DMS153 treated with DMSO at 0.1 percent for 48 hours (cell line): ENCODE data around the gene CLIP2.
"Not testable (repeated sequence)": the region's sequence is repeated elsewhere in the genome, so short reads cannot be mapped to it uniquely, and the experiment has no call there.

ENCODE experiments used
- DNase-seq: peaks from one replicate; lab custom pipeline; 2025; ENCODE audit not compliant: unreplicated experiment; lab: John Stamatoyannopoulos, UW

CLIP2 gene

DNA sequence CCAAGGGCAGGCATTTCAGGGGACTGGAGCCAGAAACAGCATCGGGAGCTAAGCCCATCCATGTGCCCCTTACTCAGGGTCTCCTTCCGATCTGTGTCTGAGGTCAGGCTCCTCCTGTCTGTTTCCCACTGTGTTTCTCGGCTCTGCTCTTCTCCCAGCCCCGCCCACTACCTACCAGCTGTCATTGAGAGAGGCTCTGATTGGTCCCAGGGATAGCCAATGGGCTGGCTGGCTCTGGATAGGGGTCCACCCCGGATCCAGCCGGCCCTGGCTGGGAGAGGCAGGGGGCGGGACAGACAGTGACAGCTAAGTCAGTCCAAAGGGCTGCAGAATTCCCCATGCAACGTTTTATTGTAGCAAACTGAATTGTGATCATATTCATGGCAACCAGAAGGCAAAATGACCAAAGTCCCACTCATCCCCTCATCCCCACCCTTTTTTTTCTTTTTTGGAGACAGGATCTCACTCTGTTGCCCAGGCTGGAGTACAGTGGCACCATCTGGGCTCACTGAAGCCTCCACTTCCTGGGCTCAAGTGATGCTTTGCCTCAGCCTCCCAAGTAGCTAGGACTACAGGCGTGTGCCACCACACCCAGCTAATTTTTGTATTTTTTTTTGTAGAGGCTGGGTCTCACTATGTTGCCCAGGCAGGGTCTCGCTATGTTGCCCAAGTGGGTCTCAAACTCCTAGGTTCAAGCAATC is 76.3 kb downstream of the CLIP2 start:
- no peak for DNase-seq

DNA sequence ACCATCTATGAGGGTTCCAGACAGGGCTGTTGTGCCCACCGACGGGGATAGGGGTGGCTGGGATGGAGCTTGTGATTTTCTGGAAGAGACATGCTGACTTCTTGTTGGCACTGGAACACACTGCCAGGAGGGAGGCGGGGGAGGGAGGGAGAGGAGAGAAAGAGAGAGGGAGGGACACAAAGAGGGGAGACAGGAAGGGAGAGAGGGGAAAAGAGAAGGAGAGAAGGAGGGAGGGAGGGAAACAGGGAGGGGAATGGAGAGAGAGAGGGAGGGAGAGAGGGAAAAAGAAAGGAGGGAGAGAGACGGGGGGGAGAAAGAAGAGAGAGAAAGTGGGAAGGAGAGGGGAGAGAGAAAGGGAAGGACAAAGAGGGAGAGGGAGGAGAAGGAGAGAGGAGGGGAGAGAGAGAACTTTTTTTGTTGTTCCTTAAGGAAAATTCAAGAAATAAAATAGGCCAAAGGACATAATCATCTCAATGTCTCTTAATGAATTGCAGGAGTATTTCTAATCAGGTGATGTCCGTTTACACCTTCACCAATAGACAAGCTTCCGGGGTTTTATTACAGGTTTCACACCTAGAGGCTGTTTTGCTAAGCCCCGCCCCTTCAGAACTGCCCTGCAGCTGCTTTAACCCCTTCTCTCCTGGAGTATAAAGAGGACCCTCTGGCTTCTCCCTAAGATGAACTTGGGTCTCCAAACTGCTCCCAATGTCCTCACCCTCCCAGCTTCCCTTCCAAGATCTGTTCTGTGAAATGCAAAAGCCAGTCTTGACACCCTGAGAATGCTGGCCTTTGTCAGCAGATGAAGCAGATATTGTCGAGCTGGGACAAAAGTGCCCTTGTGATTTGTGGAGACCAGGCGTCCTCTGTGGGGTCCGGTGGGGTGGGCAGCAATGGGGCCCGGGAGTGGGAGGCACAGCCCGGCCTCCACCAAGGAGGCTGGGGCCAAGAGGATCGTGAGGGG is 82.5 kb downstream of the CLIP2 start:
- peak; percentile 22 for DNase-seq

DNA sequence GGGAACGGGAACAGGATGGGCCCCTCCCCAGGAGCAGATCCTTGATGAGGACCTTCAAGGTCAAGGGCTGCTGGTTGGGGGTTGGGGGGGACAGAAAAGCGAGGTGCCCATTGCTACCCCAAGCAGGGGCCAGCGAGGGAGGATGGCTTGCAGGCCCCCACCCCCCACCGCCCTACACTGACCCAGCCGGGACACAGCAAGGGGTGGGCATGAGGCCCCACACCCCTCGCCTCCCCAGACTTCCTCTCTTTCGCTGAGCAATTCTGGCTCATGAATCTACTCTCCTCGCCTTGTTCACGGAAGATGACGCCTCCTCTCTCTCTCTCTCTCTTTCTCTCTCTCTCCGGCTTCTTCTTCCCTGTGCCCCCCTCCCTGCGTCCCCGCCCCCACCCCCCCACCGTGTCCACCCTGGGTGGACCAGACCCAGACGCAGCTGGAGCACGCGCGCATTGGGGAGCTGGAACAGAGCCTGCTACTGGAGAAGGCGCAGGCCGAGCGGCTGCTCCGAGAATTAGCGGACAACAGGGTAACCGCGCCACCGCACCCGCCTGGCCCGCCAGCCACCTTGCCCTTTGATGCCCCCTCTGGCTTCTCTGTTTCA is 83.4 kb downstream of the CLIP2 start:
- no peak for DNase-seq

DNA sequence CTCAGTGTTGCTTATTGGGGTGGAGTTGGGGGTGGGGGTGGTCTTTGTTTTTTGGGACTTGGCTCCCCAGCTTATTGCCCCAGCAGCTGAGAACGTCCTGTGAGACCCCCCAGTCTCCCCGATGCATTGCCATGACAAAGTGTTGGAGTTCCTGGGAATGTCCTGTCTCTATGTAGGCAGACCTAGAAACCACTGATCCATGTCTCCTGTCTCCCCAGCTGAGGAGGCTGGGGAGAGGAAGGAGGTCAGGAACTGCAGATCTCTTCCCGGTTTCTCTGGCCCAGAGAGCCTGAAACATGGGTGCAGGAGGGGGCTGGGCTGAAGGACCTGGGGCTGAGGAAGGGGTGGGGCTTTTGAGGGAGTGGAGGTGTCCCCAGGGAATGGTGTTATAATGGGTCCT is 84.3 kb downstream of the CLIP2 start:
- no peak for DNase-seq

DNA sequence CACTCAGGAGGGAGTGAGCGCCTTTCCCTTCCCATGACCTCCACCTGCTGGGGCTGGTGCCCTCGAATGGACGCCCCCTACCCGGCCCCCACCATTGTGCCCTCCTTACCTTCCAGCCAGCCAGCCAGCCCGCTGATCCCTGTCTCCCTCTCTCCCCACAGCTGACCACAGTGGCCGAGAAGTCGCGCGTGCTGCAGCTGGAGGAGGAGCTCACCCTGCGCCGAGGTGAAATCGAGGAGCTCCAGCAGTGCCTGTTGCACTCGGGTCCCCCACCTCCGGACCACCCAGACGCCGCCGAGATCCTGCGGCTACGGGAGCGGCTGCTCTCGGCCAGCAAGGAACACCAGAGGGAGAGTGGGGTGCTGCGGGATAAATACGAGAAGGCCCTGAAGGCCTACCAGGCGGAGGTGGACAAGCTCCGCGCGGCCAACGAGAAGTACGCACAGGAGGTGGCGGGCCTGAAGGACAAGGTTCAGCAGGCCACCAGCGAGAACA is 86.6 kb downstream of the CLIP2 start:
- DNase-seq = no peak

DNA sequence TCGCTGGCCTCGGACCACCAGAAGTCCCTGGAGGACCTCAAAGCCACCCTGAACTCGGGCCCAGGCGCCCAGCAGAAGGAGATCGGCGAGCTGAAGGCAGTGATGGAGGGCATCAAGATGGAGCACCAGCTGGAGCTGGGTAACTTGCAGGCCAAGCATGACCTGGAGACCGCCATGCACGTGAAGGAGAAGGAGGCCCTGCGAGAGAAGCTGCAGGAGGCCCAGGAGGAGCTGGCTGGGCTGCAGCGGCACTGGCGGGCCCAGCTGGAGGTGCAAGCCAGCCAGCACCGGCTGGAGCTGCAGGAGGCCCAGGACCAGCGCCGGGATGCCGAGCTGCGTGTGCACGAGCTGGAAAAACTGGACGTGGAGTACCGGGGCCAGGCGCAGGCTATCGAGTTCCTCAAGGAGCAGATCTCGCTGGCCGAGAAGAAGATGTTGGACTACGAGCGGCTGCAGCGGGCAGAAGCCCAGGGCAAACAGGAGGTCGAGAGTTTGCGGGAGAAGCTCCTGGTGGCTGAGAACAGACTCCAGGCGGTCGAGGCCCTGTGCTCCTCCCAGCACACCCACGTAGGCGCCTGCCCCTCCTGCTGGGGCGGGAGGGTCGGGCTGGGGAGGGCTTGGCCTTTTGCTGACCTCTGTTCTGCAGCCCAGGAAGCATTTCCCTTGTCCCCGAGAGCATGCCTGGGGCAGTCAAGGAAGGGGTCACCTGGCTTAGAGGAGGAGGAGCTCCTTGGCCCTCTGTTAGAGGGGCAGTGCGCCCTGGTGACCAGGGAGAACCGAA is 87.2 kb downstream of the CLIP2 start:
- no peak for DNase-seq

DNA sequence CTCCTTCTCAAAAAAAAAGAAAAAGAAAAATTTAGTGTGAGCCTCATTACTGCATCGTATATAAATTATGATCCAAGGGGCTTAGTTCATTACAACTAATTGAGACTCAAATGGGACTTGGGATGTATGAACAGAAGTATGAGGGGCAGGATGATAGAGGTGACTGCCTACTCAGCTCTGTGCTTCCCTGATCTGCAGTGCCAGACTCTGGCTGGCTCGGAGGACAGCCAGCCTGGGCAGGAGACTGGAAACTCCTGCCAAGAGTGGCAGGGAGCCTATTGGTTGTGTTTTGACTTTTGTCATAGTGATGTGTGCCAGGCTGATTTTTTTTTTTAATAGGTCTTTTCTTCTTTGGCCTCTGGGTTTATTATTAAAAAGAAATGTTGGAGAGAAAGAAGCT is 90.7 kb downstream of the CLIP2 start:
- DNase-seq = no peak

DNA sequence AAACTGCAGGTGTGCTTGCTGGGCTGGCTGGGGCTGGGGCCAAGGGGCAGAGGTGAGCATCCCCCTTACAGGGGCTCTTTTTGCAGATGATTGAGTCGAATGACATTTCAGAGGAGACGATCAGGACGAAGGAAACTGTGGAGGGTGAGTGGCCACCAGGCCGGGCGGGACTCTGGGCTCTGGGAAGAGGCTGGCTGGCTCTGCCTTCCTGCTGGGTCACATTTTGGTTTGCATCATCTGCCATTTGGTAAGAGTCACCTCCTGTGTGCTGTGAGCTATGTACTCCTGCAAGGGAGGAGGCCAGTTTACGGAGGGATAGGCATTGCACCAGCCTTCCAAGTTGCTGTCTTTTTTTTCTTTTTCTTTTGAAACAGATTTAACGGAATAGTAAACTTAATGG is 91.5 kb downstream of the CLIP2 start:
- no peak for DNase-seq

DNA sequence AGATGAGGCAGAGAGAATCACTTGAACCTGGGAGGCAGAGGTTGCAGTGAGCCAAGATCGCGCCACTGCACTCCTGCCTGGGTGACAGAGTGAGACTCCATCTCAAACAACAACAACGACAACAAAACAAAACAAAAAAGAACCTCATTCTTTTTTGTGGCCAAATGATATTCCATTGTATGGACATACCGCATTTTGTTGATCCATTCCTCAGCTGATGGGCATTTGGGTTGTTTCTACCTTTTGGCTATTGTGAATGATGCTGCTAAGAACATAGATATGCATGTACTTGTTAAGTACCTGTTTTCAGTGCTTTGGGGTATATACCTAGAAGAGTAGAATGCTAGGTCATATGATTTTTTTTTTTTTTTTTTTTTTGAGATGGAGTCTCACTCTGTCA is 94.9 kb downstream of the CLIP2 start:
- DNase-seq = not testable (repeated sequence)

DNA sequence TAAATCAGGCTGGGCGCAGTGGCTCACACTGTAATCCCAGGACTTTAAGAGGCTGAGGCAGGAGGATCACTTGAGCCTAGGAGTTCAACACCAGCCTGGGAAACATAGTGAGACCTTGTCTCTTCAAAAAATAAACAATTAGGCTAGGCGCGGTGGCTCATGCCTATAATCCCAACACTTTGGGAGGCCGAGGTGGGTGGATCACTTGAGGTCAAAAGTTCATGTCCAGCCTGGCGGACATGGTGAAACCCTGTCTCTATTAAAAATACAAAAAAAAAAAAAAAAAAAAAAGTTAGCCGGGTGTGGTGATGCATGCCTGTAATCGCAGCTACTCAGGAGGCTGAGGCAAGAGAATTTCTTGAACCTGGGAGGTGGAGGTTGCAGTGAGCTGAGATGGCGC is 95.6 kb downstream of the CLIP2 start:
- DNase-seq = not testable (repeated sequence)

DNA sequence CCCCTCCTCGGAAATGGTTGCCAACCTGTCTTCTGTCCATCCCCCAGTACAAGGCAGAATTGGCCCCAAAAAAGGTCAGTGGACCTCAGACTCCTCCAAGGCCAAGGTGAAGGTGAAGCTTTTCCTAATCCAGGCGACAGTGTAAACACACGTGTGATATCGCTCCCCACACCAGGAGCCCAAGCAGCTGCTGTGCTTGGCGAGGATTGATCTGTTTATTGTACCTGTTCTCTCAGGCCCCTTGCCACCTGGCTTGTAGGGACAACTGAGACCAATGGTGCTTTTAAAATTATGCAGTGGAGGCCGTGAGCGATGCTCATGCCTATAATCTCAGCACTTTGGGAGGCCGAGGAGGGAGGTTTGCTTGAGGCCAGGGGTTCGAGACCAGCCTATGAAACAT is 98.4 kb downstream of the CLIP2 start:
- DNase-seq = no peak

DNA sequence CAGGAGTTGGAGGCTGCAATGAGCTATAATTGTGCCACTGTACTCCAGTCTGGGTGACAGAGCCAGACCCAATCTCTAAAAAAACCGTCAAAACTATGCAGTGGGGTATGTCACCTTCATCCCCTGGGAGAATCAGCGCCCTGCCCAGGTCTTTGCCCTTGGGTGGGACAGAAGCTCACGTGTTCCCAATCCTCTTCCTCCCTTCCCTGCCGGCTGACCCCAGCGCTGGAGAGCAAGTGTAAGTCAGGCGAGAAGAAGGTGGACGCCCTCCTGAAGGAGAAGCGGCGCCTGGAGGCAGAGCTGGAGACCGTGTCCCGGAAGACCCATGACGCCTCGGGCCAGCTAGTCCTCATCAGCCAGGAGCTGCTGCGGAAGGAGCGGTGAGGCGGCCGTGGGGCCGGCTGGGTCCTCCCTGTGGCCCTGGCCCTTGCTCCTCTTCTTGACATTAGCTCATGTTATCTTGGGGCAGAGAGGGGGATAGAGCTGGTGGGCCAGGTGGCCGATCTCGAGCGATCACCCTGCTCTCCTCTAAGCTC is 99.7 kb downstream of the CLIP2 start:
- no peak for DNase-seq

DNA sequence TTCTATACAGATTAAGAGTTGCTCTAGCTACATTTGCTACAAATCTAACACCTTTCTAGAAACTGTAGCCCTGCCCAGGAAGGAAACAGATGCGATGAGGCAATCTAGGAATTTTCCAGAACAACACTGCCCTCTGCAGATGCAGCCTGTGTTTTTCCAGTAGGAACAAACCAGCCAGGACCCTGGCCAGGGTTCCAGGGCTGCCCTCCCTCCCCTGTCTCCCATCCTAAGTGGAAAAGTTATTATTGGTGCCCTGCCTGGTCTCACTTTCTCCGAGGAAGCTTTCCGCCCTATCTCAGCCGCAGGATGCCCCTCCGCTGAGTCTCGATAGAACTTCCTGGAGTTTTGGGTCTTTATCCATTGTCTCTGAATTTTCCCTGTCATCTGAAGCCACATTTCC is 104.5 kb downstream of the CLIP2 start:
- not testable (repeated sequence) for DNase-seq

DNA sequence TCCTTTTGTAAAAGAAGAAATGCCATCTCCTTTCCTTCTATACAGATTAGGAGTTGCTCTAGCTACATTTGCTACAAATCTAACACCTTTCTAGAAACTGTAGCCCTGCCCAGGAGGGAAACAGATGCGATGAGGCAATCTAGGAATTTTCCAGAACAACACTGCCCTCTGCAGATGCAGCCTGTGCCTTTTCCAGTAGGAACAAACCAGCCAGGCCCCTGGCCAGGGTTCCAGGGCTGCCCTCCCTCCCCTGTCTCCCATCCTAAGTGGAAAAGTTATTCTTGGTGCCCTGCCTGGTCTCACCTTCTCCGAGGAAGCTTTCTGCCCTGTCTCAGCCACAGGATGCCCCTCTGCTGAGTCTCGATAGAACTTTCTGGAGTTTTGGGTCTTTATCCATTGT is 105.4 kb downstream of the CLIP2 start:
- DNase-seq = not testable (repeated sequence)

DNA sequence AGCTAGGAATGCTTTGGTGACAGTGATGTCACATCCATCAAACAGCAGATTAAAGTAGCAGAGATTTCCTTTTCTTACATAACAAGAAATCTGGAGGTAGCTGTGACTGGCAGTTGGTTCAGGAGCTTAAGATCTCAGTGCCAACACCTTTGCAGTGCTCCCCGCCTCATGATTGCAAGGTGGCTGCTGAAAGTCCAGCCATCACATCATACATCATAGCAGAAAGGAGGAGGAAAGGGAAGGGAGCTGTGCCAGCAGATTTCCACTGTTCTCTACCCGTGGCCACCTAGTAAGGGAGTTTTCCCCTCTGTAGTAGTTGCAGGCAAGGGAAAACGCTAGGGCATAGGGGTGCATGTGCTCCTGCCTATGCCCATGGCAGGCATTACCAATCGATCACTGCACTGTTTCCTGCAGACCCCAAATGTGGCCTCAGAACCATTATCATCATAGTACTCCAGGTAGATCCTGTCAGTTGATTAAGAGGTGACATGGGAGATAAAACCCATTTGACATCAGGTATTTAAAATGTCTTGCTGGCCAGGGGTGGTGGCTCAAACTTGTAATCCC is 106.6 kb downstream of the CLIP2 start:
- no peak for DNase-seq

DNA sequence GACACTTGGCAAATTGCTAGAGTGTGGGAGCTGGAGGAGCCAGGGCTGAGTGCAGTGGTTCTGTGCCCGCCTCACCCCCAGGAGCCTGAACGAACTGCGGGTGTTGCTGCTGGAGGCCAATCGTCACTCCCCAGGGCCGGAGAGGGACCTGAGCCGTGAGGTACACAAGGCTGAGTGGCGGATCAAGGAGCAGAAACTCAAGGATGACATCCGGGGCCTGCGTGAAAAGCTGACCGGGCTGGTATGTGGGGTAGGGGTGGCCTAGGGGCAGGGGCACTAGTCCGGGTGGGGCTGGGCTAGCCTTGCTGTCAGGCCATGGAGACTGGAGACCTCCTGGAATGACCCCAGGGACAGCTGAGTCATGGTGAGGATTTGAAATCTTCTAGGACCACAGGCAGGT is 107.8 kb downstream of the CLIP2 start:
- DNase-seq = no peak

DNA sequence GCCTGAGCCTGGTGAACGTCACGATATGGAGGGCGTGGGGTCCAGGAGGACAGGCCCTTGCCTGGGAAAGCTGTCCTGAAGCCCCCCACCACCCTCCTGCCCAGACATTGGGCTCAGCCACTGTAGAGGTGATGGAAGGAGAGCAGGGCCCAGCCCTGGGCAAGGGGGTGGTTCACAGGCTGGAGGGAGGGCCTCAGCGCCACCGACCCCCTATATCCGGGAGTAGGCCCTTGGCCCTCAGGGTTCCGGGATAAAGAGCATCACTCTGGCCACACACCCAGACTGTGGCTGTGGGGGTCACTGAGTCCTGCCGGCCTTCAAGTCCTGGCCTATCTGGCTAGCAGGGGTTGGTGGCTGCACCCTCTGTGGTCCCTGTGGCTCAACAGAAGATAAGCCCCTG is 109.2 kb downstream of the CLIP2 start:
- DNase-seq = no peak

DNA sequence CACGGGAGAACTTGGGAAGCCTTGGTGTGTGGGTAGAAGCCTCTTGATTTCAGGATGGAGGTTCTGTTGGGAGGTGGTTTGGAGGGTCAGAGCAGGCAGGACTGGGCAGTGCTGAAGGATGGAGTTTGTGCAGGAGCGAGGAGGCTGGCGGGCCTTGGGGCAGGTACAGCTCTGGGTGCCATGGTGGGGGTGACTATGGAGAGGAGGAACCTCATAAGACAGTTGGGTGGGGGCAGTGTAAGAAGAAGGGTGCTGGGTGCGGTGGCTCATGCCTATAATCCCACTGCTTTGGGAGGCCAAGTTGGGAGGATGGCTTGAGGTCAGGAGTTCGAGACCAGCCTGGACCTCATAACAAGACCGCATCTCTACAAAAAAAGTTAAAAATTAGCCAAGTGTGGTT is 109.8 kb downstream of the CLIP2 start:
- DNase-seq = no peak

DNA sequence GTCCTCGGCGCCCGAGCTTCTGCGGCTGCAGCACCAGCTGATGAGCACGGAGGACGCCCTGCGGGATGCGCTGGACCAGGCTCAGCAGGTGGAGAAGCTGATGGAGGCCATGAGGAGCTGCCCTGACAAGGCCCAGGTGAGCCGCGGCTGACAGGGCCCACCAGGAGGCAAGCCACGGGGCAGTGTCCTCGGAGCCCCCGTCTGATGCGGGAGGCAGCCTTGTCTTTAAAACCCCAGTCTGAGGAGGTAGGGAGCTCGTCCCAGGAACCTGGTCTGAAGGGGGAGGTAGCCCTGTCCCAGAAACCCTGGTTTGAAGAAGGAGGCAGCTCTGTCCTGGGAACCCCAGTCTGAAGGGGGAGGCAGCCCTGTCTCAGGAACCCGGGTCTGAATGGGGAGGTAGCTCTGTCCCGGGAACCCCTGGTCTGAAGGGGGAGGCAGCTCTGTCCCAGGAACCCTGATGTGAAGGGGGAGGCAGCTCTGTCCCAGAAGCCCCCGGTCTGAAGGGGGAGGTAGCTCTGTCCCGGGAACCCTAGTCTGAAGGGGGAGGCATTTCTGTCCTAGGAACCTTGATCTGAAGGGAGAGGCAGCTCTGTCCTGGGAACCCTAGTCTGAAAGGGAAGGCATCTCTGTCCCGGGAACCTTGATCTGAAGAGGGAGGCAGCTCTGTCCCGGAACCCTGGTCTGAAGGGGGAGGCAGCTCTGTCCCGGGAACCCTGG is 111.4 kb downstream of the CLIP2 start:
- no peak for DNase-seq
